GM12873 (cell line): ENCODE measurements around the gene SOS2.

Source experiments
- TF ChIP-seq, protein P1 (sequence below): IDR thresholded peaks from 2 replicates; pipeline ENCODE4 v1.5.1; 2012; ENCODE audit warnings: low read depth, mild to moderate bottlenecking, moderate library complexity, low read length, control low read depth; ENCODE audit not compliant: insufficient read depth; ENCODE audit errors: missing control alignments

SOS2 gene

GRCh38 chr14:50103558-50103957, 127.8 kb downstream of the SOS2 start:
- TF ChIP-seq, protein P1, sequence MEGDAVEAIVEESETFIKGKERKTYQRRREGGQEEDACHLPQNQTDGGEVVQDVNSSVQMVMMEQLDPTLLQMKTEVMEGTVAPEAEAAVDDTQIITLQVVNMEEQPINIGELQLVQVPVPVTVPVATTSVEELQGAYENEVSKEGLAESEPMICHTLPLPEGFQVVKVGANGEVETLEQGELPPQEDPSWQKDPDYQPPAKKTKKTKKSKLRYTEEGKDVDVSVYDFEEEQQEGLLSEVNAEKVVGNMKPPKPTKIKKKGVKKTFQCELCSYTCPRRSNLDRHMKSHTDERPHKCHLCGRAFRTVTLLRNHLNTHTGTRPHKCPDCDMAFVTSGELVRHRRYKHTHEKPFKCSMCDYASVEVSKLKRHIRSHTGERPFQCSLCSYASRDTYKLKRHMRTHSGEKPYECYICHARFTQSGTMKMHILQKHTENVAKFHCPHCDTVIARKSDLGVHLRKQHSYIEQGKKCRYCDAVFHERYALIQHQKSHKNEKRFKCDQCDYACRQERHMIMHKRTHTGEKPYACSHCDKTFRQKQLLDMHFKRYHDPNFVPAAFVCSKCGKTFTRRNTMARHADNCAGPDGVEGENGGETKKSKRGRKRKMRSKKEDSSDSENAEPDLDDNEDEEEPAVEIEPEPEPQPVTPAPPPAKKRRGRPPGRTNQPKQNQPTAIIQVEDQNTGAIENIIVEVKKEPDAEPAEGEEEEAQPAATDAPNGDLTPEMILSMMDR, result no peak

DNA sequence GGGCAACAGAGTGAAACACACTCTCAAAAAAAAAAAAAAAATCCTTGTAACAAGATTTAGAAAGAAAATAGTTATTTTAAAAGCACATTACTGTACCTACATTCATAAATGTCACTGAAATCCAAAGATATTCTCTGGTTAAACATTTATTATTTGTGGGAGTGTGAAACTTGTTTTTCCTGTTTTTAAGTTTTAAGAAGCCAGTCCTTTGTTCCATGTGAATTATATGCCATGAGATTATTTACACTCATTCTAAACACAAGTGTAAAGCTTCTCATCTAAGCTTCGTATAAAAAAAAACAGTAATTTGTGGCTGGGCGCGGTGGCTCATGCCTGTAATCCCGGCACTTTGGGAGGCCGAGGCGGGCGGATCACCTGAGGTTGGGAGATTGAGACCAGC, 130.0 kb downstream of the SOS2 start:
- TF ChIP-seq, protein P1, result no peak

DNA sequence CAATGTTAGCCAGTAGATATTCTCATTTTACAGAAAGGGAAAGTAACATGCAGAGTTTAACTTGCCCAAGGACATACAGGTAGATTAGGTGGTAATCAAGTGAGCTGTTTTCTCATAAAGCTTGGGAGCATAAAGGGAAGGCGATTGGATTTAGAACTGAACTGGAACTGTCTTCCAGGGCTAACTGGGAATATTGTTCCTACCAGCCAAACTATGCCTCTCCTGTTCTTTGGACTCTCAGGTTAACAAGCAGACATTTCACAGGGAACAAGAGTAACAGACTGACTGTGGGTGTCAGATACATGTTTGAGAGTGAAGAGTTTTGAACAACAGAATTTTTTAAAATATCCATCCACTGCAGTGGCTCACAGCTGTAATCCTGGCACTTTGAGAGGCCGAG, 130.6 kb downstream of the SOS2 start:
- TF ChIP-seq, protein P1, result no peak

DNA sequence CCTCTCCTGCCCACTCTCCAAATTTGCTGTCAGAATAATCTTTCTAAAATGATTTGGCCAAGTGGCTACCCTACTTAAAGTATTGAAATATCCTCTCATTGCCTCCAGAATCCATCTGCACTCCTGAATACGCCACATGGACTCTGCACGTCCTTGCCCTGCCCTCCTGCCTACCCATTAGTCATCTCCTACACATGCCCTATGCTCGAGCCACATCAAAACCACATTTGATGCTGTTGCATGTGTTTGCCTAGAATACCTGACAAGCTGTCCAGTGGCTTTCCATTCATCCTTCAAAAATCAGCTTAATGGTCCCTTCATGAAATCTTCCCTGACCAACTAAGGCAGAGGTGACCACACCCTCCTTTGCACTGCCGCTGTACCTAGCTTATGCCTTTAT, 132.0 kb downstream of the SOS2 start:
- TF ChIP-seq, protein P1, result no peak

GRCh38 chr14:50095895-50096294, 135.5 kb downstream of the SOS2 start:
- TF ChIP-seq, protein P1, result no peak

GRCh38 chr14:50094056-50094755, 137.2 kb downstream of the SOS2 start:
- TF ChIP-seq, protein P1, result no peak

DNA sequence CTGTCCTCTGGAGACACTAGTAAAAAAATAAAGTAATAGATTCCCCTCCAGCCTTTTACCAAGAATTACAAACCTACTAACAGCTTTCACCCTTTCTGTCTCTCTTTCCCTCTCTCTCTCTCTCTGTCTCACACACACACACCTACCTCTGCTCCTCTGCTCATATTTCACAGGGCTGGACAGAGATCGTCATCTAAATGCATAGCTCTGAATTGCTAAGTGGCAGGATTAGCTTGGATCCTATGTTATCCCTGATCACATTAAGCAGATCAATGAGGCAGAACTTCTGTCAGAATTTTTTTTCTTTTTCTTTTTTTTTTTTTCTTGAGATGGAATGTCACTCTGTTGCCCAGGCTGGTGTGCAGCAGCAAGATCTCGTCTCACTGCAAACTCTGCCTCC, 137.9 kb downstream of the SOS2 start:
- TF ChIP-seq, protein P1, result no peak
